Measurements from ENCODE around the gene TTC28. TPM values are rescaled to one million over a fixed set of nuclear protein-coding genes. Genes with fewer than 3 reads are reported as not detected.
"Not testable (repeated sequence)": the region's sequence is repeated elsewhere in the genome, so short reads cannot be mapped to it uniquely, and the experiment has no call there.

The TTC28 gene
- total and polyA plus RNA-seq, 7 donors, result 1.2 to 12.1 (median 3.5) TPM

DNA sequence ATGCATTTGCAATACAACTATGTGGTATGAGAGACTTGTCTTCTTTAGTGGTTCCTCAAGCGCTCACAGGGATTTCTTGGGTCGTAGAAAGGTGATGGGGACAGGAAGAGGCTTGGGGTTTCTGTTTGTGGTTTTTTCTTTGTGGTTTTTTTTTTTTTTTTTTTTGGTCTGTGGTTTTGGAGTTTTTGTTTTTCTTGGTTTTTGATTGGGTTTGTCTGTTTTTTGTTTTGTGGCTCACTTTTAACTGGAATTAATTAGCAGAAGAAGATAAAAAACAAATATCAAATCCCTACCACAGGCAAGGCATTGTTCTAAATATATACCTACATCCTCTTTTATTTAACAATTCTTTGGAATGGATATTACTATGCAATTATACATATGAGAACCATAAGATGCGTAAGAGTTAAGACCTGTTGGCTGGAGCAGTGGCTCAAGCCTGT, 5.5 kb downstream of the TTC28 start:
- H3K27ac ChIP-seq, result no peak overlapping the region
- 78 to 88% (median 81%) methylated on average over 3 of the region's 3 CpGs for WGBS, 3 donors
- H3K27me3 ChIP-seq (ENCODE audit: insufficient read depth in 3 of 3, low read length in 2 of 3), result no peaks in the 10 kb centered on the region
- no peak for DNase-seq
- intact Hi-C loops (cut with DNase I), result no loop called here
- TF ChIP-seq, protein P1, sequence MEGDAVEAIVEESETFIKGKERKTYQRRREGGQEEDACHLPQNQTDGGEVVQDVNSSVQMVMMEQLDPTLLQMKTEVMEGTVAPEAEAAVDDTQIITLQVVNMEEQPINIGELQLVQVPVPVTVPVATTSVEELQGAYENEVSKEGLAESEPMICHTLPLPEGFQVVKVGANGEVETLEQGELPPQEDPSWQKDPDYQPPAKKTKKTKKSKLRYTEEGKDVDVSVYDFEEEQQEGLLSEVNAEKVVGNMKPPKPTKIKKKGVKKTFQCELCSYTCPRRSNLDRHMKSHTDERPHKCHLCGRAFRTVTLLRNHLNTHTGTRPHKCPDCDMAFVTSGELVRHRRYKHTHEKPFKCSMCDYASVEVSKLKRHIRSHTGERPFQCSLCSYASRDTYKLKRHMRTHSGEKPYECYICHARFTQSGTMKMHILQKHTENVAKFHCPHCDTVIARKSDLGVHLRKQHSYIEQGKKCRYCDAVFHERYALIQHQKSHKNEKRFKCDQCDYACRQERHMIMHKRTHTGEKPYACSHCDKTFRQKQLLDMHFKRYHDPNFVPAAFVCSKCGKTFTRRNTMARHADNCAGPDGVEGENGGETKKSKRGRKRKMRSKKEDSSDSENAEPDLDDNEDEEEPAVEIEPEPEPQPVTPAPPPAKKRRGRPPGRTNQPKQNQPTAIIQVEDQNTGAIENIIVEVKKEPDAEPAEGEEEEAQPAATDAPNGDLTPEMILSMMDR (IDR thresholded peaks at IDR 0.05), result no peak
- no peaks in the 10 kb centered on the region for H3K4me1 ChIP-seq
- ATAC-seq, result no peak
- no peak overlapping the region for H3K4me3 ChIP-seq
- H3K9me3 ChIP-seq, result peaks cover 5% of the 10 kb centered on the region
- H3K36me3 ChIP-seq (ENCODE audit: insufficient read depth in 1 of 2, low read depth in 1 of 2), result no peaks in the 10 kb centered on the region

DNA sequence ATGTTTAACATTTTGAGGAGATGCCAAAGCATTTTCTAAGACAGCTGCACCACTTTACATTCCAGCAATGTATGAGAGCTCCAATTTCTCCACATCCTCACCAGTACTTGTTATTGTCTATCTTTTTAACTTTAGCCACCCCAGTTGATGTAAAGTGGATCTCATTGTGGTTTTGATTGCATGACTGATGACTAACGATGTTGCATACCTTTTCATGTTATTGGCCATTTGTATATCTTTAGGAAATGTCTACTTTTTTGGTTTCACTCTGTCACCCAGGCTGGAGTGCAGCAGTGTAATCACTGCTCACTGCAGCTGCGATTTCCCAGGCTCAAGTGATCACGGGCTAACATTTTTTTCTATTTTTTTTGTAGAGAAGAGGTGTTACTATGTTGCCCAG, 8.9 kb downstream of the TTC28 start:
- TF ChIP-seq, protein P1 (IDR thresholded peaks at IDR 0.05), result no peak
- intact Hi-C loops (cut with DNase I), result no loop called here
- H3K9me3 ChIP-seq, result peaks cover 5% of the 10 kb centered on the region
- DNase-seq (no peak), ATAC-seq (no peak)
- 94 to 98% (median 97%) methylated on average over 3 of the region's 3 CpGs for WGBS, 3 donors
- no peaks in the 10 kb centered on the region for H3K27me3 ChIP-seq (ENCODE audit: insufficient read depth in 3 of 3, low read length in 2 of 3)
- H3K4me1 ChIP-seq, result no peaks in the 10 kb centered on the region
- no peaks in the 10 kb centered on the region for H3K36me3 ChIP-seq (ENCODE audit: insufficient read depth in 1 of 2, low read depth in 1 of 2)
- H3K4me3 ChIP-seq, result no peak overlapping the region
- no peak overlapping the region for H3K27ac ChIP-seq

DNA sequence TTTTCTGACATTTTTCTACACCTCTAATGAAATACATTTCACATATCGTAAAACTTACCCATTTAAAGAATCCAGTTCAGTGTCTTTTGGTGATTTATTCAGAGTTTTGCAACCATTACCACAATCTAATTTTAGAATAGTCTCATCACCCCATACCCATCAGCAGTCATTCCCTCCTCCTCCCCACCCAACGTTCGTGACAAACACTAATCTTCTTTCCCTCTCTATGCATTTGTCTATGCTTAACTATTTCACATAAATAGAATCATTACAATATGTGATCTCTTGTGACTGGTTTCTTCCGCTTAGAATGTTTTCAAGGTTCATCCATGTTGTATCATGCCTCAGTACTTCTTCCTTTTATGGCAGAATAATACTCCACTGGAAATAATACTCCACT, 9.5 kb downstream of the TTC28 start:
- intact Hi-C loops (cut with DNase I), result no loop called here
- no peaks in the 10 kb centered on the region for H3K27me3 ChIP-seq (ENCODE audit: insufficient read depth in 3 of 3, low read length in 2 of 3)
- H3K36me3 ChIP-seq (ENCODE audit: insufficient read depth in 1 of 2, low read depth in 1 of 2), result no peaks in the 10 kb centered on the region
- no peaks in the 10 kb centered on the region for H3K4me1 ChIP-seq
- DNase-seq (no peak), ATAC-seq (peak in 1 of 4 donors; percentile 60)
- no peak overlapping the region for H3K4me3 ChIP-seq
- H3K27ac ChIP-seq, result no peak overlapping the region
- TF ChIP-seq, protein P1 (IDR thresholded peaks at IDR 0.05), result no peak
- WGBS, 3 donors, result 80 to 85% (median 84%) methylated on average over 4 of the region's 4 CpGs
- H3K9me3 ChIP-seq, result peaks cover 5% of the 10 kb centered on the region

- 71 to 77% (median 74%) methylated on average over 2 of the region's 2 CpGs for WGBS, 3 donors
- Histone ChIP-seq H3K36me3 (ENCODE audit: insufficient read depth in 1 of 2, low read depth in 1 of 2) (no peaks in the 10 kb centered on the region), H3K27ac (no peak overlapping the region), H3K27me3 (ENCODE audit: insufficient read depth in 3 of 3, low read length in 2 of 3) (no peaks in the 10 kb centered on the region), H3K9me3 (peaks cover 5% of the 10 kb centered on the region), H3K4me3 (no peak overlapping the region), H3K4me1 (no peaks in the 10 kb centered on the region)
- ATAC-seq, result no peak
- TF ChIP-seq, protein P1 (IDR thresholded peaks at IDR 0.05), result no peak
- intact Hi-C loops (cut with DNase I), result no loop called here
- no peak for DNase-seq
These were observed 10.3 kb downstream of the TTC28 start for GRCh38 chr22:28669387-28669786.

- DNase-seq; H3K4me3 ChIP-seq; ATAC-seq; H3K27me3 ChIP-seq (ENCODE audit: insufficient read depth in 3 of 3, low read length in 2 of 3); intact Hi-C loops (cut with DNase I); H3K36me3 ChIP-seq (ENCODE audit: insufficient read depth in 1 of 2, low read depth in 1 of 2); H3K9me3 ChIP-seq; H3K27ac ChIP-seq; H3K4me1 ChIP-seq: not testable (repeated sequence)
- WGBS, 3 donors, result no CpG with 5 or more reads among the region's 13 CpGs
These were observed 16.1 kb downstream of the TTC28 start for GRCh38 chr22:28663569-28663942.

All from psoas muscle (tissue), 8 donors.